ENCODE data around the gene REEP3. TPM values are rescaled to one million over a fixed set of nuclear protein-coding genes. Genes with fewer than 3 reads are reported as not detected.
A peak's percentile ranks its signal among the peaks of the same experiment; 100 is the strongest.

The REEP3 gene
- total and polyA plus RNA-seq, 2 experiments from 2014 or later = 69.9 to 72.1 TPM

DNA sequence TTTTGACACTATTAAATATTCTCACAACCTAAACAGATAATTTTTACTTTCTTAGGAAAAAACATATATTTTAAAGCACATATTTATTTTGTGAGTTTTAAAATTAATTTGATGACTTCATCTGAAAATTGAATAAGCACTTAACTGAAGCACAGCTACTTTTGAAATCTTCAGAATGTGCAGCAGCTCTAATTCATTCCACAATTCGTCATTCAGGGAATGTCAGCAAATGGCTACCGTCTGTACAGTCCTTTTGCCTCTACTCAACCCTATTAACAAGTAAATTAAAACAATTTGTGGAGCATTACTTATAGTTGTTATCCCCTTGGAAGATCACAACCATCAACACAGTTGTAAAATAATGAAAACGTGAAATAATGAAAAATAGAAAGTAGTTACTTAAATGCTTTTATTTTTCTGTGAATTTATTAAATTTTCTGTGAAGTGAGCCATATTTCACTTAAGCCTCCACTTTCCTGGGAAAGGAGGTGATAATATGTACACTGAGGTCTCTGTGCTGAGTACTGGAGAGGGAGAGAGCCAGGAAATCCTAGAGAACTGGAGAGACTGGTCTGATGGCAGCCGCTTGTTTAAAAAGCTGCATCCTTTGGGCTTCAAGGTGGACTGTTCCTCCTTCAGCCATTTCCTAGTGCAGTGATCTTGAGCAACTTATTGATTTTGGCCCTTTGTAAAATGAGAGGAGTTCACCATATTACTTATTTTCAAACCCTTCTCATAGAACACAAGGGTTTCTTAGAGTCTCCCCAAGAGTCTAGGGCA lies 70.6 kb downstream of the REEP3 start:
- no peaks in the 10 kb centered on the region for H3K27me3 ChIP-seq (replicated peaks; ENCODE audit: insufficient read depth)
- no peak overlapping the region for H3K4me2 ChIP-seq (ENCODE audit: unreplicated experiment)
- H2AFZ ChIP-seq = no peak overlapping the region
- no peaks in the 10 kb centered on the region; the same call in 1 of the 2 replicates for H3K36me3 ChIP-seq (ENCODE audit: low read depth)
- no peak overlapping the region for H3K4me3 ChIP-seq
- 81 to 83% methylated on average over 4 of the region's 4 CpGs for WGBS, 2 experiments (ENCODE audit: low coverage in 1 of 2, low lambda C conversion rate in 2 of 2, missing lambda C conversion rate in 2 of 2)
- in situ Hi-C loops (cut with MboI) = no loop called here
- no peaks in the 10 kb centered on the region for H4K20me1 ChIP-seq (ENCODE audit: insufficient read depth)
- H3F3A ChIP-seq (ENCODE audit: insufficient read depth) = 0 out of 2 replicates have a peak, but pooled peaks cover 10% of the 10 kb centered on the region
- H3K9ac ChIP-seq = no peak overlapping the region
- no peak for DNase-seq
- peaks cover 81% of the 10 kb centered on the region for H3K79me2 ChIP-seq (ENCODE audit: insufficient read depth)
- H3K4me1 ChIP-seq (ENCODE audit: insufficient read depth) = peaks cover 6% of the 10 kb centered on the region; the same call in 1 of the 2 replicates
- H3K9me3 ChIP-seq (ENCODE audit: low read depth) = no peaks in the 10 kb centered on the region
- no peaks in the 10 kb centered on the region for H3K9me2 ChIP-seq (ENCODE audit: insufficient read depth)
- no peak overlapping the region for H3K27ac ChIP-seq
- TF ChIP-seq EZH2 (IDR thresholded peaks at IDR 0.05; ENCODE audit: insufficient read depth, poor library complexity, severe bottlenecking) (no peak), EZH2phosphoT487 (IDR thresholded peaks at IDR 0.05; ENCODE audit: insufficient read depth, low read depth) (no peak)

DNA sequence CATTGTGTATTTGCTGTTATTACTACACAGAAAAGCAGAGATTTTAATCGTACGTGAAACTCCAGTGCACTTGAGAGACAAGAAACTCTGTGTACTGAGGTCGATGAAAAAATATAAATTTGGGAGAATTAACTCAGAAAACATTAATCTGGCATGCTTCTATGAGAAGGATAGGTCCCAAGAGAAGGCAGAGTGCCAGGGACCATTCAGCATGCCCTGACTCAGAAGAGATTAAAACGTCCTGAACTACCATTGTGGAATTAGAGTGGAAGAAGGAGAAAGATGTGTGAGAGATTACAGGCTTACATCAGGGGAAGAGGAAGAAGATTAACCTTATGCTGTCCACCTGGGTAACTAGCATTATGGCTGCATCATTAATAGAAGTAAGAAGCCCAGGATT lies 72.4 kb downstream of the REEP3 start:
- H4K20me1 ChIP-seq (ENCODE audit: insufficient read depth) = no peaks in the 10 kb centered on the region
- no peak overlapping the region for H3K9ac ChIP-seq
- peak; percentile 50 for DNase-seq
- no peak for TF ChIP-seq EZH2phosphoT487 (IDR thresholded peaks at IDR 0.05; ENCODE audit: insufficient read depth, low read depth)
- no peak for TF ChIP-seq EZH2 (IDR thresholded peaks at IDR 0.05; ENCODE audit: insufficient read depth, poor library complexity, severe bottlenecking)
- H2AFZ ChIP-seq = no peak overlapping the region
- no peak overlapping the region for H3K4me2 ChIP-seq (ENCODE audit: unreplicated experiment)
- 50 to 52% methylated on average over 4 of the region's 4 CpGs for WGBS, 2 experiments (ENCODE audit: low coverage in 1 of 2, low lambda C conversion rate in 2 of 2, missing lambda C conversion rate in 2 of 2)
- H3K4me3 ChIP-seq = no peak overlapping the region
- H3K36me3 ChIP-seq (ENCODE audit: low read depth) = peaks cover 7% of the 10 kb centered on the region
- H3K79me2 ChIP-seq (ENCODE audit: insufficient read depth) = peaks cover 68% of the 10 kb centered on the region
- no peak overlapping the region for H3K27ac ChIP-seq
- 0 out of 2 replicates have a peak, but pooled peaks cover 8% of the 10 kb centered on the region for H3F3A ChIP-seq (ENCODE audit: insufficient read depth)
- H3K4me1 ChIP-seq (ENCODE audit: insufficient read depth) = peaks cover 3% of the 10 kb centered on the region; the same call in 1 of the 2 replicates
- H3K9me2 ChIP-seq (ENCODE audit: insufficient read depth) = no peaks in the 10 kb centered on the region
- no peaks in the 10 kb centered on the region for H3K9me3 ChIP-seq (ENCODE audit: low read depth)
- in situ Hi-C loops (cut with MboI) = no loop called here
- H3K27me3 ChIP-seq (replicated peaks; ENCODE audit: insufficient read depth) = no peaks in the 10 kb centered on the region

GRCh38 chr10:63595072-63595471 lies 73.9 kb downstream of the REEP3 start:
- in situ Hi-C loops (cut with MboI) = no loop called here

GRCh38 chr10:63596924-63597323 lies 75.7 kb downstream of the REEP3 start:
- Histone ChIP-seq H3F3A (ENCODE audit: insufficient read depth) (0 out of 2 replicates have a peak, but pooled peaks cover 4% of the 10 kb centered on the region), H3K9me2 (ENCODE audit: insufficient read depth) (no peaks in the 10 kb centered on the region), H3K4me3 (no peak overlapping the region), H4K20me1 (ENCODE audit: insufficient read depth) (no peaks in the 10 kb centered on the region), H3K9me3 (ENCODE audit: low read depth) (no peaks in the 10 kb centered on the region), H3K9ac (no peak overlapping the region), H3K36me3 (ENCODE audit: low read depth) (peaks cover 24% of the 10 kb centered on the region), H3K4me2 (ENCODE audit: unreplicated experiment) (no peak overlapping the region), H2AFZ (no peak overlapping the region), H3K27me3 (replicated peaks; ENCODE audit: insufficient read depth) (no peaks in the 10 kb centered on the region), H3K27ac (no peak overlapping the region), H3K79me2 (ENCODE audit: insufficient read depth) (peaks cover 39% of the 10 kb centered on the region), H3K4me1 (ENCODE audit: insufficient read depth) (no peaks in the 10 kb centered on the region)
- 44 to 46% methylated on average over 4 of the region's 4 CpGs for WGBS, 2 experiments (ENCODE audit: low coverage in 1 of 2, low lambda C conversion rate in 2 of 2, missing lambda C conversion rate in 2 of 2)
- in situ Hi-C loops (cut with MboI) = no loop called here
- DNase-seq = no peak
- TF ChIP-seq EZH2 (IDR thresholded peaks at IDR 0.05; ENCODE audit: insufficient read depth, poor library complexity, severe bottlenecking) = no peak
- TF ChIP-seq EZH2phosphoT487 (IDR thresholded peaks at IDR 0.05; ENCODE audit: insufficient read depth, low read depth) = no peak

More at GRCh38 chr10:63595072-63595471, 73.9 kb downstream of the REEP3 start:
- H3K9me2 ChIP-seq (ENCODE audit: insufficient read depth) = no peaks in the 10 kb centered on the region
- peaks cover 58% of the 10 kb centered on the region for H3K79me2 ChIP-seq (ENCODE audit: insufficient read depth)
- H3K27ac ChIP-seq = no peak overlapping the region
- no peaks in the 10 kb centered on the region for H3K4me1 ChIP-seq (ENCODE audit: insufficient read depth)
- no peak for DNase-seq
- H3F3A ChIP-seq (ENCODE audit: insufficient read depth) = 0 out of 2 replicates have a peak, but pooled peaks cover 4% of the 10 kb centered on the region
- H3K4me2 ChIP-seq (ENCODE audit: unreplicated experiment) = no peak overlapping the region
- H3K27me3 ChIP-seq (replicated peaks; ENCODE audit: insufficient read depth) = no peaks in the 10 kb centered on the region
- TF ChIP-seq EZH2phosphoT487 (IDR thresholded peaks at IDR 0.05; ENCODE audit: insufficient read depth, low read depth) (no peak), EZH2 (IDR thresholded peaks at IDR 0.05; ENCODE audit: insufficient read depth, poor library complexity, severe bottlenecking) (no peak)
- no peak overlapping the region for H2AFZ ChIP-seq
- H3K36me3 ChIP-seq (ENCODE audit: low read depth) = peaks cover 20% of the 10 kb centered on the region
- H3K4me3 ChIP-seq = no peak overlapping the region
- H3K9ac ChIP-seq = no peak overlapping the region
- 91 to 96% methylated on average over 3 of the region's 3 CpGs for whole genome bisulfite sequencing, 2 experiments (ENCODE audit: low coverage in 1 of 2, low lambda C conversion rate in 2 of 2, missing lambda C conversion rate in 2 of 2)
- no peaks in the 10 kb centered on the region for H3K9me3 ChIP-seq (ENCODE audit: low read depth)
- H4K20me1 ChIP-seq (ENCODE audit: insufficient read depth) = no peaks in the 10 kb centered on the region
